ACC112 (cell line): ENCODE results near the gene DNAJB13.
"Not testable (repeated sequence)": the region's sequence is repeated elsewhere in the genome, so short reads cannot be mapped to it uniquely, and the experiment has no call there.

ENCODE experiments used
- H2AFZ ChIP-seq: fragments of 200-600 bp; sonication (generic); one replicate; pipeline ENCODE4 v1.6.0; 2017; ENCODE audit warnings: antibody characterized with exemption, low read length; ENCODE audit not compliant: unreplicated experiment
- H3K27ac ChIP-seq: fragments of 200-600 bp; sonication (generic); 2 replicates; pipeline ENCODE4 v1.5.1; 2014; ENCODE audit warnings: low read depth, mild to moderate bottlenecking, antibody characterized with exemption, low read length, moderate library complexity
- H3K27me3 ChIP-seq: fragments of 200-600 bp; sonication (generic); 2 replicates; pipeline ENCODE4 v1.6.1; 2014; ENCODE audit warnings: mild to moderate bottlenecking, antibody characterized with exemption, low read length, moderate library complexity, mixed read lengths; ENCODE audit not compliant: insufficient read depth
- H3K36me3 ChIP-seq: fragments of 200-600 bp; sonication (generic); 2 replicates; pipeline ENCODE4 v1.6.1; 2016; ENCODE audit warnings: mild to moderate bottlenecking, antibody characterized with exemption, low read length, moderate library complexity, mixed read lengths; ENCODE audit not compliant: insufficient read depth
- H3K4me1 ChIP-seq: fragments of 200-600 bp; sonication (generic); one replicate; pipeline ENCODE4 v1.6.1; 2016; ENCODE audit warnings: low read length, mixed read lengths; ENCODE audit not compliant: insufficient read depth, unreplicated experiment, control insufficient read depth
- H3K4me3 ChIP-seq: fragments of 200-600 bp; sonication (generic); 2 replicates; pipeline ENCODE4 v1.5.1; 2014; ENCODE audit warnings: mild to moderate bottlenecking, low read depth, low read length
- H3K79me2 ChIP-seq: fragments of 200-600 bp; sonication (generic); one replicate; pipeline ENCODE4 v1.6.0; 2016; ENCODE audit warnings: low read length; ENCODE audit not compliant: control insufficient read depth, unreplicated experiment, insufficient read depth

The DNAJB13 gene

GRCh38 chr11:73978576-73979086, 27.8 kb downstream of the DNAJB13 start:
- Histone ChIP-seq H3K36me3 (no peaks in the 10 kb centered on the region), H3K79me2 (no peaks in the 10 kb centered on the region), H2AFZ (no peak overlapping the region), H3K27ac (no peak overlapping the region), H3K27me3 (no peaks in the 10 kb centered on the region), H3K4me1 (peaks cover 3% of the 10 kb centered on the region), H3K4me3 (no peak overlapping the region)

GRCh38 chr11:73980001-73980961, 29.5 kb downstream of the DNAJB13 start:
- Histone ChIP-seq H3K4me1 (no peaks in the 10 kb centered on the region), H3K27ac (no peak overlapping the region), H2AFZ (no peak overlapping the region), H3K36me3 (no peaks in the 10 kb centered on the region), H3K27me3 (no peaks in the 10 kb centered on the region), H3K79me2 (no peaks in the 10 kb centered on the region), H3K4me3 (no peak overlapping the region)

GRCh38 chr11:73981051-73981805, 30.4 kb downstream of the DNAJB13 start:
- H3K4me3 ChIP-seq = no peak overlapping the region; the same call in 1 of the 2 replicates
- H3K36me3 ChIP-seq = no peaks in the 10 kb centered on the region
- H3K79me2 ChIP-seq = no peaks in the 10 kb centered on the region
- H3K4me1 ChIP-seq = no peaks in the 10 kb centered on the region
- H3K27ac ChIP-seq = no peak overlapping the region
- no peaks in the 10 kb centered on the region for H3K27me3 ChIP-seq
- H2AFZ ChIP-seq = no peak overlapping the region

- Histone ChIP-seq H3K27me3 (no peaks in the 10 kb centered on the region), H3K27ac (peak within 1 kb of the TSS; percentile 57), H3K4me3 (peak within 1 kb of the TSS; percentile 81), H2AFZ (peak within 1 kb of the TSS; percentile 83), H3K79me2 (no peaks in the 10 kb centered on the region), H3K4me1 (no peaks in the 10 kb centered on the region), H3K36me3 (no peaks in the 10 kb centered on the region)
Measured at GRCh38 chr11:73982595-73982989, 31.8 kb downstream of the DNAJB13 start, which contains the start of gene UCP2. UCP2 (minus strand) TSS chr11:73982843; CDS start chr11:73978378, 4,465 bp downstream.

- no peaks in the 10 kb centered on the region for H3K79me2 ChIP-seq
- H3K27me3 ChIP-seq = no peaks in the 10 kb centered on the region
- peak overlapping the region; percentile 83 for H2AFZ ChIP-seq
- no peaks in the 10 kb centered on the region for H3K36me3 ChIP-seq
- no peaks in the 10 kb centered on the region for H3K4me1 ChIP-seq
- peak overlapping the region; percentile 57 for H3K27ac ChIP-seq
- H3K4me3 ChIP-seq = peak overlapping the region; percentile 81
Measured at GRCh38 chr11:73982990-73983740, 32.3 kb downstream of the DNAJB13 start.

GRCh38 chr11:73983741-73984538, 33.1 kb downstream of the DNAJB13 start:
- Histone ChIP-seq H3K4me1 (no peaks in the 10 kb centered on the region), H2AFZ (peak overlapping the region; percentile 83), H3K27ac (peak overlapping the region; percentile 27; the same call in 1 of the 2 replicates), H3K79me2 (no peaks in the 10 kb centered on the region), H3K27me3 (no peaks in the 10 kb centered on the region), H3K4me3 (peak overlapping the region; percentile 81), H3K36me3 (no peaks in the 10 kb centered on the region)

- H3K4me3 ChIP-seq, H3K27ac ChIP-seq, H3K36me3 ChIP-seq, H3K79me2 ChIP-seq, H3K4me1 ChIP-seq, H3K27me3 ChIP-seq, H2AFZ ChIP-seq: not testable (repeated sequence)
Measured at GRCh38 chr11:73985661-73986060, 34.8 kb downstream of the DNAJB13 start.

GRCh38 chr11:73988227-73988626, 37.4 kb downstream of the DNAJB13 start:
- Histone ChIP-seq H3K27ac (no peak overlapping the region), H3K4me3 (no peak overlapping the region)

GRCh38 chr11:73989156-73989555, 38.3 kb downstream of the DNAJB13 start:
- Histone ChIP-seq H3K27me3 (no peaks in the 10 kb centered on the region), H3K4me3 (no peak overlapping the region), H3K4me1 (no peaks in the 10 kb centered on the region), H2AFZ (no peak overlapping the region), H3K79me2 (no peaks in the 10 kb centered on the region), H3K36me3 (no peaks in the 10 kb centered on the region), H3K27ac (no peak overlapping the region)

More at GRCh38 chr11:73988227-73988626, 37.4 kb downstream of the DNAJB13 start:
- H3K4me1 ChIP-seq = no peaks in the 10 kb centered on the region
- no peaks in the 10 kb centered on the region for H3K36me3 ChIP-seq
- H3K79me2 ChIP-seq = no peaks in the 10 kb centered on the region
- H2AFZ ChIP-seq = no peak overlapping the region
- H3K27me3 ChIP-seq = no peaks in the 10 kb centered on the region
